ENCODE results near the gene GRPR. TPM values are rescaled to one million over a fixed set of nuclear protein-coding genes. Genes with fewer than 3 reads are reported as not detected.

Gene GRPR
- total and polyA plus RNA-seq, 2 of the 13 experiments (the other 11 are each of a cell fraction or from before 2014, with no cell fraction given): 0.04 to 0.05 TPM

GRCh38 chrX:16096141-16096540 lies 27.2 kb upstream of the GRPR start:
- no peak overlapping the region for H3K9ac ChIP-seq (ENCODE audit: insufficient read depth, low read depth, low read length)
- in situ Hi-C loops (cut with HindIII; ENCODE audit: extremely low pct_ligation_motif_present, low pct_unique_long_range_greater_than_20kb) (no loop called here), intact Hi-C loops (cut with micrococcal nuclease; ENCODE audit: unreplicated experiment) (no loop called here)
- no peak overlapping the region for H3K4me2 ChIP-seq (ENCODE audit: low read depth, low read length)
- TF ChIP-seq HNF4G (IDR thresholded peaks at IDR 0.05; ENCODE audit: borderline replicate concordance, low read depth, low read length): no peak
- no peak for TF ChIP-seq HNF4G (CRISPR knock-in tag; IDR thresholded peaks at IDR 0.05; ENCODE audit: borderline replicate concordance, low read depth)
- no peak for TF ChIP-seq SNAI1 (CRISPR knock-in tag; IDR thresholded peaks at IDR 0.05; ENCODE audit: borderline replicate concordance)
- no peak for TF ChIP-seq FOXC1 (CRISPR knock-in tag; IDR thresholded peaks at IDR 0.05; ENCODE audit: borderline replicate concordance)
- no peak for TF ChIP-seq ZNF512B (CRISPR knock-in tag; IDR thresholded peaks at IDR 0.05; ENCODE audit: borderline replicate concordance)
- TF ChIP-seq TCF7 (IDR thresholded peaks at IDR 0.05; ENCODE audit: low read depth): no peak
- no peak for TF ChIP-seq HOXA3 (CRISPR knock-in tag; IDR thresholded peaks at IDR 0.05)
- TF ChIP-seq AKNA (CRISPR knock-in tag; IDR thresholded peaks at IDR 0.05; ENCODE audit: borderline replicate concordance): no peak
- TF ChIP-seq ZNF484 (CRISPR knock-in tag; IDR thresholded peaks at IDR 0.05; ENCODE audit: borderline replicate concordance, low read depth): no peak
- TF ChIP-seq SMYD3 (CRISPR knock-in tag; IDR thresholded peaks at IDR 0.05): no peak
- TF ChIP-seq ZNF501 (CRISPR knock-in tag; IDR thresholded peaks at IDR 0.05): no peak
- TF ChIP-seq SMAD1 (CRISPR knock-in tag; IDR thresholded peaks at IDR 0.05; ENCODE audit: borderline replicate concordance, low read depth): no peak
- no peak for TF ChIP-seq ATAD3A (CRISPR knock-in tag; IDR thresholded peaks at IDR 0.05)
- TF ChIP-seq NR2F2 (IDR thresholded peaks at IDR 0.05; ENCODE audit: borderline replicate concordance, low read depth): no peak
- TF ChIP-seq ZNF878 (CRISPR knock-in tag; IDR thresholded peaks at IDR 0.05): no peak
- no peak for TF ChIP-seq AKAP8 (CRISPR knock-in tag; IDR thresholded peaks at IDR 0.05)
- no peak overlapping the region for H2AFZ ChIP-seq (ENCODE audit: low read length)
- DNase-seq (ENCODE audit: low spot score) (no peak), ATAC-seq (no peak), FAIRE-seq (no peak)
- no peaks in the 10 kb centered on the region for H3K36me3 ChIP-seq (replicated peaks in 1 of 2; ENCODE audit: control insufficient read depth in 1 of 2, insufficient read depth in 2 of 2, low read length in 2 of 2)
- CTCF ChIA-PET (ENCODE audit: low intra/inter-chr PET ratio, low total read pairs): no interaction called here
- H3K27ac ChIP-seq (ENCODE audit: extremely low read length, insufficient read depth, low read length): no peak overlapping the region
- POLR2A ChIA-PET: no interaction called here
- BruUV-seq (replicated peaks): no TSS peak
- H3K9me3 ChIP-seq (ENCODE audit: low read length): no peaks in the 10 kb centered on the region
- no CpG with 5 or more reads among the region's 3 CpGs for WGBS (ENCODE audit: low lambda C conversion rate)
- H3K4me3 ChIP-seq (replicated peaks in 1 of 3; ENCODE audit: insufficient read depth in 1 of 3, low read depth in 2 of 3, low read length in 3 of 3): no peak overlapping the region
- H3K4me1 ChIP-seq (ENCODE audit: insufficient read depth, low read length): no peaks in the 10 kb centered on the region
- no peaks in the 10 kb centered on the region for H3K79me2 ChIP-seq (ENCODE audit: insufficient read depth, low read length)
- H4K20me1 ChIP-seq (ENCODE audit: insufficient read depth, low read length): no peaks in the 10 kb centered on the region
- H3K27me3 ChIP-seq (ENCODE audit: control insufficient read depth in 1 of 2, insufficient read depth in 2 of 2, low read length in 2 of 2): no peaks in the 10 kb centered on the region

Measured in HepG2 (cell line).